ENCODE results near the gene BYSL.

DNA sequence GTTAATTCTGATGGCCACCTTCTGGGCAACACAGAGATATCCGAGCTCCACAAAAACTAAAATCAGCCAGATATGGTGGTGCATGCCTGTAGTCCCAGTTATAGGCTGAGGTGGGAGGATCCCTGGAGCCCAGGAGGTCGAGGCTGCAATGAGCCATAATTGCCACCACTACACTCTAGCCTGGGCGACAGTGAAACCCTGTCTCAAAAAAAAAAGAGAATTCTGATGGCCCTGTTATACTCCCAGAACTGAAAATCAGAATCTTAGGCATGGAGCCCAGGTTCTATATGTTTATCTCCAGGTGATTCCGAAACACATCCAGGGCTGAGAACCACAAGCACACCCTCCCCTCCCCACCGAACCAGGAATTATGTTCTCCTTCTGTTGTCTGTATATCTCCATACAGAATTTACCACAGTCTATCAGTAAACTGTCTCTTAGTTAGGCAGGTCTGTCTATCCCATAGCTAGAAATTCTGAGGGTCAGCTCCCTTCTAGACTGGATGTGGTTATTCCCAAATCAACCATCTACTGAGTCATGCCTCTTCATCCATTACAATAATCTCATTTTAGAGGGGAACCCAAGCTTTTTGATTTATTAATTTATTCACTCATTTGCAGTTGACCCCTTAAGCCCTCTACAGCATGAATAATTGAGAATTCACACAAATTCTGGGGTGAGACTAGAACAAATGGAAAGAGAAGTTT lies 45.1 kb downstream of the BYSL start:
- TF ChIP-seq KAT7 (CRISPR knock-in tag; IDR thresholded peaks at IDR 0.05; ENCODE audit: borderline replicate concordance) (no peak), TP53 (CRISPR knock-in tag; IDR thresholded peaks at IDR 0.05) (no peak), ATF1 (CRISPR knock-in tag; IDR thresholded peaks at IDR 0.05) (no peak), TCF7 (CRISPR knock-in tag; IDR thresholded peaks at IDR 0.05; ENCODE audit: low read depth) (no peak), CBFB (CRISPR knock-in tag; IDR thresholded peaks at IDR 0.05; ENCODE audit: low read depth) (no peak), TEAD1 (CRISPR knock-in tag; IDR thresholded peaks at IDR 0.05) (no peak), PRRX2 (CRISPR knock-in tag; IDR thresholded peaks at IDR 0.05) (no peak)
- TF ChIP-seq, protein P1, sequence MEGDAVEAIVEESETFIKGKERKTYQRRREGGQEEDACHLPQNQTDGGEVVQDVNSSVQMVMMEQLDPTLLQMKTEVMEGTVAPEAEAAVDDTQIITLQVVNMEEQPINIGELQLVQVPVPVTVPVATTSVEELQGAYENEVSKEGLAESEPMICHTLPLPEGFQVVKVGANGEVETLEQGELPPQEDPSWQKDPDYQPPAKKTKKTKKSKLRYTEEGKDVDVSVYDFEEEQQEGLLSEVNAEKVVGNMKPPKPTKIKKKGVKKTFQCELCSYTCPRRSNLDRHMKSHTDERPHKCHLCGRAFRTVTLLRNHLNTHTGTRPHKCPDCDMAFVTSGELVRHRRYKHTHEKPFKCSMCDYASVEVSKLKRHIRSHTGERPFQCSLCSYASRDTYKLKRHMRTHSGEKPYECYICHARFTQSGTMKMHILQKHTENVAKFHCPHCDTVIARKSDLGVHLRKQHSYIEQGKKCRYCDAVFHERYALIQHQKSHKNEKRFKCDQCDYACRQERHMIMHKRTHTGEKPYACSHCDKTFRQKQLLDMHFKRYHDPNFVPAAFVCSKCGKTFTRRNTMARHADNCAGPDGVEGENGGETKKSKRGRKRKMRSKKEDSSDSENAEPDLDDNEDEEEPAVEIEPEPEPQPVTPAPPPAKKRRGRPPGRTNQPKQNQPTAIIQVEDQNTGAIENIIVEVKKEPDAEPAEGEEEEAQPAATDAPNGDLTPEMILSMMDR (IDR thresholded peaks at IDR 0.05) = no peak
- TF ChIP-seq, protein P2, sequence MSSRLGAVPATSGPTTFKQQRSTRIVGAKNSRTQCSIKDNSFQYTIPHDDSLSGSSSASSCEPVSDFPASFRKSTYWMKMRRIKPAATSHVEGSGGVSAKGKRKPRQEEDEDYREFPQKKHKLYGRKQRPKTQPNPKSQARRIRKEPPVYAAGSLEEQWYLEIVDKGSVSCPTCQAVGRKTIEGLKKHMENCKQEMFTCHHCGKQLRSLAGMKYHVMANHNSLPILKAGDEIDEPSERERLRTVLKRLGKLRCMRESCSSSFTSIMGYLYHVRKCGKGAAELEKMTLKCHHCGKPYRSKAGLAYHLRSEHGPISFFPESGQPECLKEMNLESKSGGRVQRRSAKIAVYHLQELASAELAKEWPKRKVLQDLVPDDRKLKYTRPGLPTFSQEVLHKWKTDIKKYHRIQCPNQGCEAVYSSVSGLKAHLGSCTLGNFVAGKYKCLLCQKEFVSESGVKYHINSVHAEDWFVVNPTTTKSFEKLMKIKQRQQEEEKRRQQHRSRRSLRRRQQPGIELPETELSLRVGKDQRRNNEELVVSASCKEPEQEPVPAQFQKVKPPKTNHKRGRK (CRISPR knock-in tag; IDR thresholded peaks at IDR 0.05; ENCODE audit: borderline replicate concordance) = no peak
- TF ChIP-seq, protein P3, sequence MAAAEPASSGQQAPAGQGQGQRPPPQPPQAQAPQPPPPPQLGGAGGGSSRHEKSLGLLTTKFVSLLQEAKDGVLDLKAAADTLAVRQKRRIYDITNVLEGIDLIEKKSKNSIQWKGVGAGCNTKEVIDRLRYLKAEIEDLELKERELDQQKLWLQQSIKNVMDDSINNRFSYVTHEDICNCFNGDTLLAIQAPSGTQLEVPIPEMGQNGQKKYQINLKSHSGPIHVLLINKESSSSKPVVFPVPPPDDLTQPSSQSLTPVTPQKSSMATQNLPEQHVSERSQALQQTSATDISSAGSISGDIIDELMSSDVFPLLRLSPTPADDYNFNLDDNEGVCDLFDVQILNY (CRISPR knock-in tag; IDR thresholded peaks at IDR 0.05) = no peak
- TF ChIP-seq, protein P4, sequence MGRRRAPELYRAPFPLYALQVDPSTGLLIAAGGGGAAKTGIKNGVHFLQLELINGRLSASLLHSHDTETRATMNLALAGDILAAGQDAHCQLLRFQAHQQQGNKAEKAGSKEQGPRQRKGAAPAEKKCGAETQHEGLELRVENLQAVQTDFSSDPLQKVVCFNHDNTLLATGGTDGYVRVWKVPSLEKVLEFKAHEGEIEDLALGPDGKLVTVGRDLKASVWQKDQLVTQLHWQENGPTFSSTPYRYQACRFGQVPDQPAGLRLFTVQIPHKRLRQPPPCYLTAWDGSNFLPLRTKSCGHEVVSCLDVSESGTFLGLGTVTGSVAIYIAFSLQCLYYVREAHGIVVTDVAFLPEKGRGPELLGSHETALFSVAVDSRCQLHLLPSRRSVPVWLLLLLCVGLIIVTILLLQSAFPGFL (CRISPR knock-in tag; IDR thresholded peaks at IDR 0.05; ENCODE audit: borderline replicate concordance) = no peak
- TF ChIP-seq, protein P5, sequence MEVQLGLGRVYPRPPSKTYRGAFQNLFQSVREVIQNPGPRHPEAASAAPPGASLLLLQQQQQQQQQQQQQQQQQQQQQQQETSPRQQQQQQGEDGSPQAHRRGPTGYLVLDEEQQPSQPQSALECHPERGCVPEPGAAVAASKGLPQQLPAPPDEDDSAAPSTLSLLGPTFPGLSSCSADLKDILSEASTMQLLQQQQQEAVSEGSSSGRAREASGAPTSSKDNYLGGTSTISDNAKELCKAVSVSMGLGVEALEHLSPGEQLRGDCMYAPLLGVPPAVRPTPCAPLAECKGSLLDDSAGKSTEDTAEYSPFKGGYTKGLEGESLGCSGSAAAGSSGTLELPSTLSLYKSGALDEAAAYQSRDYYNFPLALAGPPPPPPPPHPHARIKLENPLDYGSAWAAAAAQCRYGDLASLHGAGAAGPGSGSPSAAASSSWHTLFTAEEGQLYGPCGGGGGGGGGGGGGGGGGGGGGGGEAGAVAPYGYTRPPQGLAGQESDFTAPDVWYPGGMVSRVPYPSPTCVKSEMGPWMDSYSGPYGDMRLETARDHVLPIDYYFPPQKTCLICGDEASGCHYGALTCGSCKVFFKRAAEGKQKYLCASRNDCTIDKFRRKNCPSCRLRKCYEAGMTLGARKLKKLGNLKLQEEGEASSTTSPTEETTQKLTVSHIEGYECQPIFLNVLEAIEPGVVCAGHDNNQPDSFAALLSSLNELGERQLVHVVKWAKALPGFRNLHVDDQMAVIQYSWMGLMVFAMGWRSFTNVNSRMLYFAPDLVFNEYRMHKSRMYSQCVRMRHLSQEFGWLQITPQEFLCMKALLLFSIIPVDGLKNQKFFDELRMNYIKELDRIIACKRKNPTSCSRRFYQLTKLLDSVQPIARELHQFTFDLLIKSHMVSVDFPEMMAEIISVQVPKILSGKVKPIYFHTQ (CRISPR knock-in tag; IDR thresholded peaks at IDR 0.05) = no peak
- TF ChIP-seq, protein P6, sequence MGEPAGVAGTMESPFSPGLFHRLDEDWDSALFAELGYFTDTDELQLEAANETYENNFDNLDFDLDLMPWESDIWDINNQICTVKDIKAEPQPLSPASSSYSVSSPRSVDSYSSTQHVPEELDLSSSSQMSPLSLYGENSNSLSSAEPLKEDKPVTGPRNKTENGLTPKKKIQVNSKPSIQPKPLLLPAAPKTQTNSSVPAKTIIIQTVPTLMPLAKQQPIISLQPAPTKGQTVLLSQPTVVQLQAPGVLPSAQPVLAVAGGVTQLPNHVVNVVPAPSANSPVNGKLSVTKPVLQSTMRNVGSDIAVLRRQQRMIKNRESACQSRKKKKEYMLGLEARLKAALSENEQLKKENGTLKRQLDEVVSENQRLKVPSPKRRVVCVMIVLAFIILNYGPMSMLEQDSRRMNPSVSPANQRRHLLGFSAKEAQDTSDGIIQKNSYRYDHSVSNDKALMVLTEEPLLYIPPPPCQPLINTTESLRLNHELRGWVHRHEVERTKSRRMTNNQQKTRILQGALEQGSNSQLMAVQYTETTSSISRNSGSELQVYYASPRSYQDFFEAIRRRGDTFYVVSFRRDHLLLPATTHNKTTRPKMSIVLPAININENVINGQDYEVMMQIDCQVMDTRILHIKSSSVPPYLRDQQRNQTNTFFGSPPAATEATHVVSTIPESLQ (CRISPR knock-in tag; IDR thresholded peaks at IDR 0.05) = no peak
